GM12891 (cell line): Measurements from ENCODE around the gene ERMP1.

Experiments
- PAX5 ChIP-seq: IDR thresholded peaks from 2 replicates; pipeline ENCODE4 v1.6.1; 2011; ENCODE audit warnings: low read length, moderate library complexity, mild to moderate bottlenecking; ENCODE audit not compliant: insufficient read depth, severe bottlenecking
- POLR2A ChIP-seq: IDR thresholded peaks from 2 replicates; pipeline ENCODE4 v1.6.1; 2011; ENCODE audit warnings: low read depth, low read length, control low read depth
- POLR2AphosphoS5 ChIP-seq: IDR thresholded peaks from 2 replicates; pipeline ENCODE4 v1.6.1; 2011; ENCODE audit warnings: low read depth, low read length, control low read depth
- POU2F2 ChIP-seq: IDR thresholded peaks from 2 replicates; pipeline ENCODE4 v1.6.1; 2011; ENCODE audit warnings: low read depth, mild to moderate bottlenecking, control low read depth, low read length, moderate library complexity
- SPI1 ChIP-seq: IDR thresholded peaks from 2 replicates; pipeline ENCODE4 v1.6.1; 2011; ENCODE audit warnings: low read depth, low read length, control low read depth
- TAF1 ChIP-seq: IDR thresholded peaks from 2 replicates; pipeline ENCODE4 v1.6.1; 2011; ENCODE audit warnings: low read depth, low read length, control low read depth

DNA sequence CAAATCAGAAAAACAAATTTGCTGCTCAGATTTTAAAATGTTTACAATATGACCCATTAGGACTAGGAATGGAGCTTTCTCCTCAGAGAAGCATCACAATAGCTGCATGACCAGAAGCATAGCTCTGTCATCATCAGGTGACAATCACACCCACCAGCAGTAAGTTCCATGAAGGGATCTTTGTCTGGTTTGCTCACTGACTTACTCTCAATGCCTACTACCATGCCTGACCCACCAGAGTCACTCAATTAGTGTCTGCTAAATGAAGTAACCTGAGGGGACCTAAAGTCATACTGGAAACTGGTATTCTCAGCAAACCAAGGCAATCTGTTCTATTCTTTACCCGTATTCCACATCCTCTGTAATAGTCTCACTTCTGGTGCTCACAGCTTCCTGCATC, 7.7 kb downstream of the ERMP1 start:
- TF ChIP-seq POLR2AphosphoS5 (no peak), POLR2A (no peak), TAF1 (no peak), POU2F2 (no peak), PAX5 (no peak), SPI1 (no peak)
